Small intestine (tissue), 7 donors: ENCODE measurements around the gene NEK6. TPM values are rescaled to one million over a fixed set of nuclear protein-coding genes. Genes with fewer than 3 reads are reported as not detected.

ENCODE experiments used
- DNase-seq, 2 donors: peaks; one replicate each; pipeline versions ENCODE4 v3.0.0 to v3.0.0-alpha.2; 2013
- FAIRE-seq: peaks from 2 replicates; lab custom pipeline; 2012; peaks lifted over from hg19 to GRCh38; lab: Jason Lieb, UNC
- H3K27ac ChIP-seq, 3 donors: one replicate each; pipeline ENCODE4 v1.5.1; 2013; ENCODE audit warnings: low read length in 2 of 3, mild to moderate bottlenecking in 2 of 3, control low read depth in 1 of 3, inconsistent platforms in 1 of 3, low read depth in 1 of 3, moderate library complexity in 1 of 3
- H3K27me3 ChIP-seq, 3 donors: one replicate each; pipeline ENCODE4 v1.6.1; 2013; ENCODE audit warnings: low read length in 3 of 3, inconsistent platforms in 1 of 3; ENCODE audit not compliant: control insufficient read depth in 3 of 3, insufficient read depth in 3 of 3
- H3K36me3 ChIP-seq, 3 donors: one replicate each; pipeline ENCODE4 v1.6.1; 2013; ENCODE audit warnings: low read length in 3 of 3, inconsistent platforms in 1 of 3, low read depth in 1 of 3, mild to moderate bottlenecking in 1 of 3, moderate library complexity in 1 of 3; ENCODE audit not compliant: control insufficient read depth in 3 of 3, insufficient read depth in 2 of 3
- H3K4me1 ChIP-seq, 3 donors: one replicate each; pipeline ENCODE4 v1.6.1; 2013; ENCODE audit warnings: low read length in 2 of 3, inconsistent platforms in 1 of 3, low read depth in 1 of 3, mild to moderate bottlenecking in 1 of 3, moderate library complexity in 1 of 3; ENCODE audit not compliant: control insufficient read depth in 3 of 3, insufficient read depth in 2 of 3
- H3K4me3 ChIP-seq, 3 donors: one replicate each; pipeline ENCODE4 v1.5.1; 2013; ENCODE audit warnings: low read length in 3 of 3, control low read depth in 1 of 3, inconsistent platforms in 1 of 3, low read depth in 1 of 3, mild to moderate bottlenecking in 1 of 3, moderate library complexity in 1 of 3
- H3K9me3 ChIP-seq, 2 donors: one replicate each; pipeline ENCODE4 v1.6.1; 2013; ENCODE audit warnings: low read depth in 1 of 2, low read length in 1 of 2; ENCODE audit not compliant: control insufficient read depth in 2 of 2, insufficient read depth in 1 of 2
- WGBS, 3 donors: extraction: QIAGEN DNeasy Blood & Tissue Kit; methylation state at CpG; one replicate each; pipeline ENCODE4 v1.1.7; 2013; 5-methylcytosine and 5-hydroxymethylcytosine counted together
- polyA plus RNA-seq, 4 donors: library from polyadenylated mRNA; stranded (reverse) in 3 of 4; unstranded in 1 of 4; fragments of 200-250 nt in 3 of 4; fragments of 120-200 nt in 1 of 4; gene quantifications; one replicate each; pipeline versions ENCODE4 v1.2.1 to v1.2.3, GENCODE V29; 2013
- donor health status: healthy with polysubstance abuse.
- donor health status: control.
- donor health status: control.
- donor health status: Bipolar disorder and iron deficiency.
- donor health status: healthy.

The NEK6 gene
- polyA plus RNA-seq, 4 donors = 9.7 to 31.2 (median 23.6) TPM

- FAIRE-seq (no peak), DNase-seq (no peak)
- Histone ChIP-seq H3K4me3 (no peak overlapping the region), H3K27me3 (no peaks in the 10 kb centered on the region), H3K36me3 (peaks cover 0 to 57% (median 0%) of the 10 kb centered on the region in 3 donors), H3K4me1 (peaks cover 12 to 31% (median 19%) of the 10 kb centered on the region in 3 donors), H3K9me3 (no peaks in the 10 kb centered on the region), H3K27ac (peak overlapping the region in 1 of 3 donors; percentile 22)
- 61 to 73% (median 64%) methylated on average over 15 of the region's 15 CpGs for WGBS, 3 donors
These were observed 9.6 kb downstream of the NEK6 start for GRCh38 chr9:124267271-124267807.

GRCh38 chr9:124268248-124268647 is 10.5 kb downstream of the NEK6 start:
- H3K9me3 ChIP-seq = no peaks in the 10 kb centered on the region
- no peak overlapping the region for H3K4me3 ChIP-seq

GRCh38 chr9:124268661-124269060 is 10.9 kb downstream of the NEK6 start:
- H3K27ac ChIP-seq = no peak overlapping the region
- H3K27me3 ChIP-seq = no peaks in the 10 kb centered on the region
- H3K9me3 ChIP-seq = no peaks in the 10 kb centered on the region
- FAIRE-seq (no peak), DNase-seq (no peak)
- WGBS, 3 donors = 84 to 93% (median 91%) methylated on average over 13 of the region's 13 CpGs
- H3K4me3 ChIP-seq = no peak overlapping the region
- H3K36me3 ChIP-seq = peaks cover 0 to 61% (median 0%) of the 10 kb centered on the region in 3 donors
- H3K4me1 ChIP-seq = peaks cover 12 to 24% (median 12%) of the 10 kb centered on the region in 3 donors

More at GRCh38 chr9:124268248-124268647, 10.5 kb downstream of the NEK6 start:
- Histone ChIP-seq H3K4me1 (peaks cover 12 to 28% (median 16%) of the 10 kb centered on the region in 3 donors), H3K27ac (no peak overlapping the region), H3K36me3 (peaks cover 0 to 63% (median 0%) of the 10 kb centered on the region in 3 donors), H3K27me3 (no peaks in the 10 kb centered on the region)
- FAIRE-seq (no peak), DNase-seq (no peak)
- WGBS, 3 donors = 81 to 91% (median 89%) methylated on average over 3 of the region's 3 CpGs

GRCh38 chr9:124269556-124269955 is 11.8 kb downstream of the NEK6 start:
- Histone ChIP-seq H3K27me3 (no peaks in the 10 kb centered on the region), H3K9me3 (no peaks in the 10 kb centered on the region), H3K27ac (no peak overlapping the region), H3K4me3 (no peak overlapping the region), H3K36me3 (peaks cover 0 to 63% (median 0%) of the 10 kb centered on the region in 3 donors), H3K4me1 (peaks cover 6 to 15% (median 12%) of the 10 kb centered on the region in 3 donors)
- no peak for FAIRE-seq
- no peak for DNase-seq
- 88 to 98% (median 94%) methylated on average over 6 of the region's 6 CpGs for WGBS, 3 donors

GRCh38 chr9:124270504-124271335 is 13.0 kb downstream of the NEK6 start:
- no peak for FAIRE-seq
- WGBS, 3 donors = 13 to 55% (median 35%) methylated on average over 14 of the region's 14 CpGs
- H3K4me1 ChIP-seq = peaks cover 6 to 15% (median 12%) of the 10 kb centered on the region in 3 donors

GRCh38 chr9:124271660-124272059 is 13.9 kb downstream of the NEK6 start:
- Histone ChIP-seq H3K27me3 (no peaks in the 10 kb centered on the region), H3K4me3 (no peak overlapping the region), H3K27ac (peak overlapping the region in 2 of 3 donors; percentile 65 to 85), H3K4me1 (peaks cover 6 to 14% (median 12%) of the 10 kb centered on the region in 3 donors), H3K9me3 (no peaks in the 10 kb centered on the region), H3K36me3 (peaks cover 0 to 68% (median 0%) of the 10 kb centered on the region in 3 donors)
- DNase-seq (peak in 1 of 2 donors; percentile 67), FAIRE-seq (no peak)
- WGBS, 3 donors = 16 to 53% (median 23%) methylated on average over 7 of the region's 7 CpGs

More at GRCh38 chr9:124270504-124271335, 13.0 kb downstream of the NEK6 start:
- Histone ChIP-seq H3K27me3 (no peaks in the 10 kb centered on the region), H3K36me3 (peaks cover 0 to 70% (median 0%) of the 10 kb centered on the region in 3 donors), H3K9me3 (no peaks in the 10 kb centered on the region), H3K27ac (peak overlapping the region in 2 of 3 donors; percentile 65 to 85), H3K4me3 (no peak overlapping the region)
- peak in 1 of 2 donors; percentile 96 for DNase-seq

GRCh38 chr9:124272118-124272517 is 14.4 kb downstream of the NEK6 start:
- H3K36me3 ChIP-seq = peaks cover 0 to 69% (median 0%) of the 10 kb centered on the region in 3 donors
- no peaks in the 10 kb centered on the region for H3K27me3 ChIP-seq
- H3K4me3 ChIP-seq = no peak overlapping the region
- no peak for DNase-seq
- H3K27ac ChIP-seq = peak overlapping the region in 1 of 3 donors; percentile 65
- no peaks in the 10 kb centered on the region for H3K9me3 ChIP-seq
- 46 to 78% (median 60%) methylated on average over 7 of the region's 7 CpGs for WGBS, 3 donors
- FAIRE-seq = no peak
- H3K4me1 ChIP-seq = peaks cover 6 to 12% (median 10%) of the 10 kb centered on the region in 3 donors

GRCh38 chr9:124272979-124273378 is 15.2 kb downstream of the NEK6 start:
- 84 to 87% (median 86%) methylated on average over 9 of the region's 9 CpGs for WGBS, 3 donors
- peaks cover 0 to 70% (median 0%) of the 10 kb centered on the region in 3 donors for H3K36me3 ChIP-seq
- no peak overlapping the region for H3K27ac ChIP-seq
- peaks cover 6 to 12% (median 10%) of the 10 kb centered on the region in 3 donors for H3K4me1 ChIP-seq
- no peak overlapping the region for H3K4me3 ChIP-seq
- DNase-seq (no peak), FAIRE-seq (no peak)
- H3K27me3 ChIP-seq = no peaks in the 10 kb centered on the region
- no peaks in the 10 kb centered on the region for H3K9me3 ChIP-seq
